Activated CD4-positive, alpha-beta memory T cell treated with anti-CD3 and anti-CD28 coated beads for 36 hours (primary cell): Measurements from ENCODE around the gene RNF11. TPM values are rescaled to one million over a fixed set of nuclear protein-coding genes. Genes with fewer than 3 reads are reported as not detected.
"Not testable (repeated sequence)": the region's sequence is repeated elsewhere in the genome, so short reads cannot be mapped to it uniquely, and the experiment has no call there.

Source experiments
- CTCF ChIA-PET: fragments of 350-600 bp; sonication (Branson Sonifier 250); formaldehyde crosslinking; loops from one replicate; lab custom pipeline; 2021; ENCODE audit warnings: antibody characterized with exemption, inconsistent platforms; lab: Charles Lee
- POLR2A ChIA-PET: fragments of 350-600 bp; sonication (Branson Sonifier 250); formaldehyde crosslinking; loops from one replicate; lab custom pipeline; 2021; ENCODE audit warnings: antibody characterized with exemption; lab: Charles Lee
- DNase-seq: peaks from one replicate; pipeline ENCODE4 v3.0.0-alpha.2; 2020
- H3K27ac Mint-ChIP-seq: one replicate; pipeline ENCODE4 v1.8.0; 2021; ENCODE audit warnings: mixed read lengths
- H3K27me3 Mint-ChIP-seq: one replicate; pipeline ENCODE4 v1.8.0; 2021; ENCODE audit warnings: mixed read lengths
- H3K36me3 Mint-ChIP-seq: one replicate; pipeline ENCODE4 v1.8.0; 2021; ENCODE audit warnings: mixed read lengths
- H3K4me1 Mint-ChIP-seq: one replicate; pipeline ENCODE4 v1.8.0; 2021; ENCODE audit warnings: low read depth, mixed read lengths
- H3K4me3 Mint-ChIP-seq: one replicate; pipeline ENCODE4 v1.8.0; 2021; ENCODE audit warnings: mild to moderate bottlenecking, mixed read lengths
- H3K9me3 Mint-ChIP-seq: one replicate; pipeline ENCODE4 v1.8.0; 2021; ENCODE audit warnings: mixed read lengths
- intact Hi-C: fragments of 100-400 bp; cut with micrococcal nuclease; formaldehyde crosslinking; loops from one replicate; pipeline ENCODE4 v1.15.1; 2023
- total RNA-seq, 2 experiments: library from RNA; stranded (reverse); gene quantifications; one replicate each; pipeline ENCODE4 v1.2.3, GENCODE V29; 2021

Gene RNF11
- total RNA-seq, 2 experiments from 2014 or later: 26.3 to 31.9 TPM

DNA sequence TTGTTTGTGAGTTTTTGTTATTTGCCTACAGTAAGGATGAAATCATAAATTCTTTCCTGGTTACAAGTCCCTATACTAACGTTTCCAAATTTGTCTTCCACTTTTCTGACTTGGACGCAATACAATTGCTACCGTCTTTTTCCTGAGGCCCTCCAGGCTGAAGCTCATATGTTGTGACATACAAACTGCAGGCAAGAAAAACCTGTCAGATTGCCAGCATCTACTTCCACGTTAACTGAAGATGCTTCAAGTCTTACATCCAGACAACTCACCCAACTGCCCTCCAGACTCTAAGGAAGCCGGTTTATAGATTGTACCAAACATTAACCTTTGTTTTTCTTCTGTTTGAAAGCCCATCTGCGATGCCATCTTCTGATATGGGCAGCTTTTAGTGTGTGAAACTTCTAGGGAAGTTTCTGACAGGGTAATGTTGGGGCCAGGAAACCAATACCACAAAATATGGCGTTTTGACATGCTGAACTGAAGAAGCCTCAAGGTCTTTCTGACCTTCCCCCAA lies 21.4 kb upstream of the RNF11 start:
- intact Hi-C loops: loop anchor here (2.0 to 5.0 kb wide), 2 partner anchors 22 to 83 kb away; partner anchors contain the start of gene RNF11
- no peak overlapping the region for H3K4me3 Mint-ChIP-seq

DNA sequence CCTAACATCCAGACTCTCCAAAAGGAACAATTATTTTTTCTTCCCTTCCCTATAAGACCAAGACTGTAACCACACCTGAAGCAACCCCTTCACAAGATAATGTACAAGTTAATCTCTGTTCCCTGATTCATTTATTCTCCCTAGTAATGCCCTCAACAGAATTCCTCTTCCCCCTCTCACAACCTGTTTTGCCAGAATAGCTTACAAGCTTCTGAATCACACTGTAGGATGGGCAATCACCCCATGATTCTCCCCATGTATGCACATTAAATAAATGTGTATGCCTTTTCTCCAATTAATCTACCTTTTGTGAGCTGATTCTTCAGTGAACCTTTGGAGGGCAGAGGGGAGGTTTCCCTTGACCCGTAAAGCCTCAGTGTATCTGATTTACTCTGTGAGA lies 20.9 kb upstream of the RNF11 start:
- Mint-ChIP-seq H3K4me3 (no peak overlapping the region), H3K36me3 (no peaks in the 10 kb centered on the region), H3K4me1 (peaks cover 21% of the 10 kb centered on the region), H3K27me3 (no peaks in the 10 kb centered on the region), H3K27ac (peak overlapping the region; percentile 23), H3K9me3 (no peaks in the 10 kb centered on the region)
- DNase-seq: no peak
- CTCF ChIA-PET: interaction anchor here (1.5 to 2.2 kb wide), 2 partner anchors 26 to 82 kb away, joined by 4 to 5 read pairs; no protein-coding TSS in a partner anchor
- POLR2A ChIA-PET: interaction anchor here (0.7 to 1.1 kb wide), 2 partner anchors 20 to 252 kb away, joined by 3 read pairs; no protein-coding TSS in a partner anchor
- intact Hi-C loops: loop anchor here (2.0 kb wide), 1 partner anchor 22 kb away; the partner anchor contains the start of gene RNF11

More for the DNA sequence above, 21.4 kb upstream of the RNF11 start:
- ChIA-PET POLR2A (interaction anchor here (1.1 kb wide), 1 partner anchor 20 kb away, joined by 3 read pairs; no protein-coding TSS in a partner anchor), CTCF (interaction anchor here (1.5 to 2.2 kb wide), 2 partner anchors 26 to 83 kb away, joined by 4 to 5 read pairs; no protein-coding TSS in a partner anchor)
- H3K27me3 Mint-ChIP-seq: no peaks in the 10 kb centered on the region
- H3K4me1 Mint-ChIP-seq: peaks cover 21% of the 10 kb centered on the region
- H3K9me3 Mint-ChIP-seq: no peaks in the 10 kb centered on the region
- H3K27ac Mint-ChIP-seq: peak overlapping the region; percentile 23
- peak; percentile 22 for DNase-seq
- H3K36me3 Mint-ChIP-seq: no peaks in the 10 kb centered on the region

DNA sequence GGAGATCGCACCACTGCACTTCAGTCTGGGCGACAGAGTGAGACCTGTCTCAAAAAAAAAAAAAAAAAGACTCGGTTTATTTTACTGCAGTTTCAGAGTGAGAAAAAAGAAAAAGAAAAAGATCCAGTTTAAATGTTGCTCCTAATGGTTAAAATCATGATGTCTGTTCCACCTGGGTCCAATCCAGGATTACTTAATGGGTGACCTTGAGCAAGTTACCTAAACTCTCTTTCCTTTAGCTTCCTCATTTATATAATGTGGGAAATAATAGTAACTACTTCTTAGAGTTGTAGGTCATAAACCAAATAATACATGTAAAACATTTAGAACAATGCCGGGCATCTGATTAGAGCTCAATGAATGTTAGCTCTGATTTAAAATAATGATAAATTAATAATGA lies 19.4 kb upstream of the RNF11 start:
- DNase-seq: no peak
- ChIA-PET POLR2A (interaction anchor here (0.6 to 0.8 kb wide), 2 partner anchors 18 to 19 kb away, joined by 3 read pairs; partner anchors contain the start of gene RNF11), CTCF (interaction anchor here (0.7 to 0.9 kb wide), 2 partner anchors 24 to 511 kb away, joined by 4 to 5 read pairs; no protein-coding TSS in a partner anchor)
- no peaks in the 10 kb centered on the region for H3K36me3 Mint-ChIP-seq
- H3K27me3 Mint-ChIP-seq: peaks cover 3% of the 10 kb centered on the region
- H3K9me3 Mint-ChIP-seq: no peaks in the 10 kb centered on the region
- H3K4me3 Mint-ChIP-seq: no peak overlapping the region
- intact Hi-C loops: no loop called here
- H3K27ac Mint-ChIP-seq: no peak overlapping the region
- peaks cover 21% of the 10 kb centered on the region for H3K4me1 Mint-ChIP-seq

- no peak for DNase-seq
- H3K4me3 Mint-ChIP-seq: no peak overlapping the region
- CTCF ChIA-PET: interaction anchor here (0.6 to 0.9 kb wide), 2 partner anchors 9 to 25 kb away, joined by 3 to 4 read pairs; no protein-coding TSS in a partner anchor
- peaks cover 3% of the 10 kb centered on the region for H3K27me3 Mint-ChIP-seq
- no peaks in the 10 kb centered on the region for H3K9me3 Mint-ChIP-seq
- no peaks in the 10 kb centered on the region for H3K36me3 Mint-ChIP-seq
- peaks cover 21% of the 10 kb centered on the region for H3K4me1 Mint-ChIP-seq
- POLR2A ChIA-PET: interaction anchor here (0.6 to 0.8 kb wide), 2 partner anchors 17 to 19 kb away, joined by 3 read pairs; partner anchors contain the start of gene RNF11
- intact Hi-C loops: no loop called here
- no peak overlapping the region for H3K27ac Mint-ChIP-seq
Observed at GRCh38 chr1:51217101-51217500, 19.0 kb upstream of the RNF11 start.

DNA sequence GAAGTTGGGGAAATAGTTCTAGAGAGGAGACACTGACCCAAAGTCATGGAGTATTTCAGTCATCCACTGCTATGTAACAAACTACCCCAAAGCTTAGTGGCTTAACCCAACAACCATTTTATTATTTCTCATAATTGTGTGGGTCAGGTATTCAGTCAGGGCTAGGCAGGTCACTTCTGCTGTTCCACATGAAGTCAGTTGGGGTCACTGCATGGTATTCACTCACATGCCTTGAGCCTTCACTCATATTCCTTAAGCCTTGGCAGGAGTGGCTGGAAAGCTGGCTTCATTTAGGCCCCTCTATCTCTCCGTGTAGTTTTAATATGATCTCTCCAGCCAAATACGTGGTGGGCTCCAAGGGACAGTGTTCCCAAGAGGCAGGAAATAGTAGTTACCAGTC lies 17.5 kb upstream of the RNF11 start:
- no peaks in the 10 kb centered on the region for H3K36me3 Mint-ChIP-seq
- H3K27me3 Mint-ChIP-seq: peaks cover 3% of the 10 kb centered on the region
- no peak for DNase-seq
- peaks cover 26% of the 10 kb centered on the region for H3K4me1 Mint-ChIP-seq
- ChIA-PET POLR2A (no interaction called here), CTCF (interaction anchor here (0.6 to 1.2 kb wide), 2 partner anchors 25 to 44 kb away, joined by 3 to 5 read pairs; no protein-coding TSS in a partner anchor)
- H3K27ac Mint-ChIP-seq: no peak overlapping the region
- no peak overlapping the region for H3K4me3 Mint-ChIP-seq
- H3K9me3 Mint-ChIP-seq: peaks cover 11% of the 10 kb centered on the region
- intact Hi-C loops: no loop called here

DNA sequence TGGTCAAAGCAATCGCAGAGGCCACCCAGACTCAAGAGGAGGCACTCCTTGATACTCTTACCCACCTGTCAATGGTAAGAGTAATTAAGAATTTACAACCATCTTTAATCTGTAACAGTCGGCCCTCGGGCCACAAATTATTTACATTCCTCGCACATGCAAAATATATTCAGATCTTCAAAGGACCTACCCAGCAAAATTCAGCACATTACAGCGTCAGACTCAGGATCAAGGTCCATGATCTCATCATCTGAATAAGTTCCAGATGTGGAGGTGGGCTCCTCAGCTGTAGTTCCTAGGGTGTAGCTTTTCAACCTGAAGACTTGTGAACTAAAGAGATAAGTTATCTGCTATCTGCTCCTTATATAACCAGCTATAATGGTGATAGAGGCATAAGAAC lies 17.1 kb upstream of the RNF11 start:
- peaks cover 24% of the 10 kb centered on the region for H3K4me1 Mint-ChIP-seq
- H3K4me3 Mint-ChIP-seq: no peak overlapping the region
- no peaks in the 10 kb centered on the region for H3K36me3 Mint-ChIP-seq
- no peak overlapping the region for H3K27ac Mint-ChIP-seq
- intact Hi-C loops: no loop called here
- ChIA-PET POLR2A (no interaction called here), CTCF (interaction anchor here (0.6 to 1.2 kb wide), 2 partner anchors 26 to 43 kb away, joined by 3 to 5 read pairs; no protein-coding TSS in a partner anchor)
- H3K27me3 Mint-ChIP-seq: peaks cover 3% of the 10 kb centered on the region
- DNase-seq: no peak
- H3K9me3 Mint-ChIP-seq: peaks cover 11% of the 10 kb centered on the region

DNA sequence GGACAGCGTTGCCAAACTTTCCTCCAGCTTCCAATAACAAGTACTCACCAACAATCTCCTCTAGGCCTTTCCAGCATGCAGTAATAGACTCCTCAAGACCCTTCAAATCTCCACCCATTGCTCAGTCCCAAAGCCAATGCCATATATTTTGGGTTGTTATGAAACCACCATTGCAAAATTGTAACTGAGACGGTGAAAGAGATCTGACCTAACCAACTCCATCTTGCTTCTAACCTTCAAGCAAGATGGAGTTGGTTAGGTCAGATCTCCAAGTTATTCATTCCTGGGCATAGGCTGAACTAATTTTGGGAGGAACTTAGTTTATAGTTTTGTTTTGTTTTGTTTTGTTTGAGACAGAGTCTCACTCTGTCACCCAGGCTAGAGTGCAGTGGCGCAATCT lies 14.5 kb upstream of the RNF11 start:
- H3K27me3 Mint-ChIP-seq, DNase-seq, H3K4me1 Mint-ChIP-seq, H3K36me3 Mint-ChIP-seq, intact Hi-C loops, POLR2A ChIA-PET, CTCF ChIA-PET, H3K4me3 Mint-ChIP-seq, H3K27ac Mint-ChIP-seq: not testable (repeated sequence)
- peaks cover 11% of the 10 kb centered on the region for H3K9me3 Mint-ChIP-seq

GRCh38 chr1:51222136-51222787 lies 13.8 kb upstream of the RNF11 start:
- intact Hi-C loops: no loop called here
- no peak overlapping the region for H3K4me3 Mint-ChIP-seq
- ChIA-PET CTCF (no interaction called here), POLR2A (no interaction called here)
- no peaks in the 10 kb centered on the region for H3K36me3 Mint-ChIP-seq
- H3K27me3 Mint-ChIP-seq: peaks cover 5% of the 10 kb centered on the region
- DNase-seq: peak; percentile 49
- H3K9me3 Mint-ChIP-seq: peaks cover 11% of the 10 kb centered on the region
- H3K4me1 Mint-ChIP-seq: peaks cover 5% of the 10 kb centered on the region
- H3K27ac Mint-ChIP-seq: no peak overlapping the region

GRCh38 chr1:51222809-51223208 lies 13.3 kb upstream of the RNF11 start:
- intact Hi-C loops: no loop called here
- ChIA-PET CTCF (no interaction called here), POLR2A (no interaction called here)
- no peak for DNase-seq
- Mint-ChIP-seq H3K36me3 (no peaks in the 10 kb centered on the region), H3K27me3 (peaks cover 5% of the 10 kb centered on the region), H3K27ac (no peak overlapping the region), H3K4me1 (peaks cover 5% of the 10 kb centered on the region), H3K4me3 (no peak overlapping the region), H3K9me3 (peaks cover 11% of the 10 kb centered on the region)

DNA sequence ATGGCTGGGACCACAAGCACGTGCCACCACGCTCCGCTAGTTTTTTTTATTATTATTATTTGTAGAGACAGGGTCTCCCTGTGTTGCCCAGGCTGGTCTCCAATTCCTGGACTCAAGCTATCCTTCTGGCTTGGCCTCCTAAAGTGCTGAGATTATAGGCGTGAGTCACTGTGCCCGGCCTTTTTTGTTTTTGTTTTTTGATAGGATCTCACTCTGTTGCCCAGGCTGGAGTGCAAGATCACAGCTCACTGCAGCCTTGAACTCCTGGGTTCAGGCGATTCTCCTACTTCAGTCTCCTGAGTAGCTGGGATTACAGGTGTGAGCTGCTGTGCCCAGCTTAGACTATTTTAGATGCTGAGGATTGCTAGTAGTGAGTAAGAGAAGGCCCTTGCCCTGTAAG lies 11.8 kb upstream of the RNF11 start:
- no peak for DNase-seq
- Mint-ChIP-seq H3K27ac (no peak overlapping the region), H3K27me3 (peaks cover 5% of the 10 kb centered on the region), H3K36me3 (no peaks in the 10 kb centered on the region), H3K4me1 (peaks cover 5% of the 10 kb centered on the region), H3K9me3 (peaks cover 11% of the 10 kb centered on the region), H3K4me3 (no peak overlapping the region)
- POLR2A ChIA-PET: interaction anchor here (1.7 kb wide), 1 partner anchor 11 kb away, joined by 3 read pairs; the partner anchor contains the start of gene RNF11
- CTCF ChIA-PET: interaction anchor here (1.1 kb wide), 1 partner anchor 351 kb away, joined by 3 read pairs; no protein-coding TSS in a partner anchor
- intact Hi-C loops: no loop called here

DNA sequence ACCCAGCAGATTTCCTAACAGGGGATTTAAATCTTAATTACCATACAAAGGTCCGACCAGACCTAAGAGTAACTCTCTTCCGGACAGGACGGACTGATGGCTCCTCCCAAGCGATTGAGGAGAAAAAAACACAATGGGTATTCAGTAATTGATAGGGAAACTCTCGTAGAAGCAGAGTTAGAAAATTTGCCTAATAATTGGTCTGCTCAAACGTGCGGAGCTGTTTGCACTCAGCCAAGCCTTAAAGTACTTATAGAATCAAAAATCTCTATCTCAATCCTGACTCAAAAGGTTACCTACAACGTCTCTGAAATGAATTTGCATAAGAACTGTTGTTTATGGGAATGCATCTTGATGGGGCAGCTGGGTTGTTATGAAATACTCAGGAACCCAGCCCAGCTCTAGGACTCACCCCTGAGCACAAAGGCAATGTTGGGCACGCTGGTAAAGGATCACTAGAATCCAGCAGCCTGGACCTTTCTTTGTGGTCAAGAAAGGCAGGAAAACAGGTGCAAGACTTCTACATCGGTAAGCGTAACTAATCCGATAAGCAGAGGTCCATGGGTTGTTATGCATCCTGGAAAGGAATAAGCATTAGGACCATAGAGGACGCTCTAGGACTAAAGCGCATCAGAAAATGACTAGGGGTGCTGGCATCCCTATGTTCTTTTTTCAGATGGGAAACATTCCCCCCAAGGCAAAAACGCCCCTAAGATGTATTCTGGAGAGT lies 8.7 kb upstream of the RNF11 start:
- H3K27me3 Mint-ChIP-seq, H3K4me1 Mint-ChIP-seq, H3K27ac Mint-ChIP-seq, POLR2A ChIA-PET, H3K9me3 Mint-ChIP-seq, H3K36me3 Mint-ChIP-seq, intact Hi-C loops, CTCF ChIA-PET, H3K4me3 Mint-ChIP-seq, DNase-seq: not testable (repeated sequence)

- H3K27me3 Mint-ChIP-seq, POLR2A ChIA-PET, intact Hi-C loops, H3K27ac Mint-ChIP-seq, CTCF ChIA-PET, H3K36me3 Mint-ChIP-seq, H3K9me3 Mint-ChIP-seq, H3K4me1 Mint-ChIP-seq, DNase-seq, H3K4me3 Mint-ChIP-seq: not testable (repeated sequence)
Observed at GRCh38 chr1:51228471-51228870, 7.6 kb upstream of the RNF11 start.
